Panc1 (cell line): ENCODE results near the gene PIWIL4. TPM values are rescaled to one million over a fixed set of nuclear protein-coding genes. Genes with fewer than 3 reads are reported as not detected.
"Not testable (repeated sequence)": the region's sequence is repeated elsewhere in the genome, so short reads cannot be mapped to it uniquely, and the experiment has no call there.

Experiments used
- ATAC-seq: fragments of 200-7000 bp; cut with Tn5 transposase; 2 replicates; pipeline ENCODE4 v1.9.1; 2020; ENCODE audit warnings: mild to moderate bottlenecking, moderate library complexity
- BruUV-seq: library from RNA; stranded (reverse); fragments of 400-500 nt; replicated peaks from 2 replicates; lab custom pipeline; 2021; lab: Mats Ljungman, UMichigan
- CTCF ChIA-PET: fragments of 300-600 bp; sonication (Branson Sonifier 250); formaldehyde crosslinking; loops from one replicate; lab custom pipeline; 2022; ENCODE audit warnings: antibody characterized with exemption; lab: Charles Lee
- POLR2A ChIA-PET: fragments of 300-600 bp; sonication (Branson Sonifier 250); formaldehyde crosslinking; loops from one replicate; lab custom pipeline; 2022; ENCODE audit warnings: antibody characterized with exemption; lab: Charles Lee
- DNase-seq: peaks from one replicate; pipeline ENCODE4 v3.0.0-alpha.2; 2010; ENCODE audit warnings: low read depth, low spot score
- H3K27ac ChIP-seq: 2 replicates; pipeline ENCODE4 v1.5.1; 2011; ENCODE audit warnings: mild to moderate bottlenecking, low read length, inconsistent platforms
- H3K27me3 ChIP-seq: fragments of 200-500 bp; sonication (Bioruptor generic); 2 replicates; pipeline ENCODE4 v1.6.0; 2014; ENCODE audit warnings: low read length, inconsistent platforms; ENCODE audit not compliant: control insufficient read depth, insufficient read depth
- H3K36me3 ChIP-seq: fragments of 200-500 bp; sonication (Bioruptor generic); 2 replicates; pipeline ENCODE4 v1.5.1; 2014; ENCODE audit warnings: inconsistent platforms, mild to moderate bottlenecking, low read length, moderate library complexity; ENCODE audit not compliant: control insufficient read depth, insufficient read depth
- H3K4me1 ChIP-seq: 2 replicates; pipeline ENCODE4 v1.5.1; 2011; ENCODE audit warnings: inconsistent platforms, mild to moderate bottlenecking, low read length, moderate library complexity; ENCODE audit not compliant: control insufficient read depth, insufficient read depth
- H3K4me3 ChIP-seq, 2 experiments: 2 replicates each; pipeline ENCODE4 v1.5.1; 2011 to 2012; ENCODE audit warnings: low read depth in 2 of 2, low read length in 2 of 2, mild to moderate bottlenecking in 2 of 2, inconsistent platforms in 1 of 2, moderate library complexity in 1 of 2
- H3K9me3 ChIP-seq: fragments of 200-500 bp; sonication (Bioruptor generic); 2 replicates; pipeline ENCODE4 v1.5.1; 2014; ENCODE audit warnings: low read depth, mild to moderate bottlenecking, inconsistent platforms, low read length, moderate library complexity; ENCODE audit not compliant: control insufficient read depth, insufficient read depth
- CTCF ChIP-seq: fragments of 450-650 bp; IDR thresholded peaks from 2 replicates; pipeline ENCODE4 v1.5.1; 2017; ENCODE audit warnings: mild to moderate bottlenecking
- POLR2AphosphoS5 ChIP-seq: IDR thresholded peaks from 2 replicates; pipeline ENCODE4 v1.6.1; 2012; ENCODE audit warnings: mild to moderate bottlenecking, low read depth, low read length, moderate library complexity
- REST ChIP-seq, 2 experiments: IDR thresholded peaks; 2 replicates each; pipeline ENCODE4 v1.6.1; 2011 to 2012; ENCODE audit warnings: low read depth in 2 of 2, control low read depth in 1 of 2, low read length in 1 of 2, mild to moderate bottlenecking in 1 of 2, moderate library complexity in 1 of 2; ENCODE audit not compliant: insufficient read depth in 1 of 2
- SIN3A ChIP-seq: IDR thresholded peaks from 2 replicates; pipeline ENCODE4 v1.6.1; 2012; ENCODE audit warnings: low read depth, mild to moderate bottlenecking, low read length, moderate library complexity, borderline replicate concordance; ENCODE audit not compliant: insufficient read depth
- TCF7L2 ChIP-seq: IDR thresholded peaks from 2 replicates; pipeline ENCODE4 v1.6.1; 2011; ENCODE audit warnings: mild to moderate bottlenecking, low read depth, low read length, inconsistent platforms
- in situ Hi-C: cut with HindIII; loops from 2 replicates; pipeline ENCODE4 v1.10.0; 2016; ENCODE audit warnings: low sequenced_read_pairs, low pct_unique_long_range_greater_than_20kb
- intact Hi-C: fragments of 100-400 bp; cut with micrococcal nuclease; formaldehyde crosslinking; loops from one replicate; pipeline ENCODE4 v1.10.0; 2022; ENCODE audit not compliant: unreplicated experiment
- total RNA-seq: library from RNA; stranded (reverse); gene quantifications from one replicate; pipeline ENCODE4 v1.2.1, GENCODE V29; 2021; ENCODE audit not compliant: unreplicated experiment

PIWIL4 gene
- total RNA-seq, 1 experiment from 2014 or later, result 2.1 TPM

GRCh38 chr11:94568717-94569116, 1.5 kb downstream of the PIWIL4 start:
- Histone ChIP-seq H3K27me3 (no peaks in the 10 kb centered on the region), H3K27ac (no peak overlapping the region), H3K36me3 (no peaks in the 10 kb centered on the region), H3K4me3 (no peak overlapping the region), H3K4me1 (peaks cover 2% of the 10 kb centered on the region; the same call in 1 of the 2 replicates), H3K9me3 (no peaks in the 10 kb centered on the region)
- BruUV-seq, result no TSS peak
- in situ Hi-C loops, result no loop called here
- ChIA-PET POLR2A (no interaction called here), CTCF (no interaction called here)
- no peak for ATAC-seq
- intact Hi-C loops, result no loop called here
- DNase-seq, result no peak
- TF ChIP-seq TCF7L2, result no peak
- TF ChIP-seq POLR2AphosphoS5, result no peak
- no peak for TF ChIP-seq REST (IDR thresholded peaks at IDR 0.05; ENCODE audit: insufficient read depth in 1 of 2, low read depth in 2 of 2, low read length in 1 of 2)
- TF ChIP-seq CTCF, result no peak
- TF ChIP-seq SIN3A, result no peak

- H3K4me3 ChIP-seq, in situ Hi-C loops, H3K9me3 ChIP-seq, H3K36me3 ChIP-seq, H3K27me3 ChIP-seq, H3K4me1 ChIP-seq, ATAC-seq, BruUV-seq, H3K27ac ChIP-seq, DNase-seq, POLR2A ChIA-PET, intact Hi-C loops, CTCF ChIA-PET: not testable (repeated sequence)
Measured at GRCh38 chr11:94572975-94573374, 5.8 kb downstream of the PIWIL4 start.

DNA sequence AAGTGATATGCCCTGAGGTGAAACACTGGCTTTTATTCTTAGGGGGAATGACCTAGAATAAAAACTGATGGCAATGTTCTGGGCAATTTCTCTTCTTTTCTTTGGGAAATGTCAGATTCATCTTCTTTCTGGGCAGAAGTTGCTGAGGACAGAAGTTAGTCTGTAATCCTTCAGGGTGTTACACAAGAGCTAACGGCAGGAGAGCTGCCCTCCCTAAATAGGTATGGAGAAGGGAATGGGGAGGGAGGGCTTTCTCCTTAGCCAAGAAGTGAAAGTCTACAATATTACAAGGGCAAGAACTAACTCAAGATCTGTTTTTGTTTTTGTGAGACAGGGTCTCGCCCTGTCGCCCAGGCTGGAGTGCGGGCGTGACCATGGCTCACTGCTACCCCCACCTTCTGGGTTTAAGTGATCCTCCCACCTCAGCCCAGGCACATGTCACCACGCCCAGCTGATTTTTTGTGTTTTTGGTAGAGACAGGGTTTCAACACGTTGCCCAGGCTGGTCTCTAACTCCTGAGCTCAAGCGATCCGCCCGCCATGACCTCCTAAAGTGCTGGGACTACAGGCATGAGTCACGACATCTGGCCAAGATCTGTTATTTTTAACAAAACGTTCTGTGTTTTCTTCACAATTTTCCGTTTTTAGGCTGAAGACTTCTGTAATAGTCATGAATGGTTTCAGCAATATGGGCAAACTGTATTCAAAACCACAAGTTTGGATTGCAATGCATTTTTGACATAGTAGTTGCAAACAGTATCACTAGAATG, 7.2 kb downstream of the PIWIL4 start:
- no TSS peak for BruUV-seq
- H3K36me3 ChIP-seq, result no peaks in the 10 kb centered on the region
- in situ Hi-C loops, result no loop called here
- no peaks in the 10 kb centered on the region for H3K9me3 ChIP-seq
- no peaks in the 10 kb centered on the region for H3K4me1 ChIP-seq
- no peak overlapping the region for H3K4me3 ChIP-seq
- no peak overlapping the region for H3K27ac ChIP-seq
- ChIA-PET CTCF (no interaction called here), POLR2A (no interaction called here)
- intact Hi-C loops, result no loop called here
- no peak for DNase-seq
- no peak for ATAC-seq
- no peak for TF ChIP-seq POLR2AphosphoS5
- TF ChIP-seq SIN3A, result no peak
- TF ChIP-seq TCF7L2, result no peak
- no peak for TF ChIP-seq REST (IDR thresholded peaks at IDR 0.05; ENCODE audit: insufficient read depth in 1 of 2, low read depth in 2 of 2, low read length in 1 of 2)
- no peak for TF ChIP-seq CTCF
- H3K27me3 ChIP-seq, result no peaks in the 10 kb centered on the region
